NCI-H1105 treated with DMSO at 0.1 percent for 48 hours (cell line): ENCODE data around the gene IDH1.

ENCODE experiments used
- DNase-seq: peaks from one replicate; lab custom pipeline; 2025; lab: John Stamatoyannopoulos, UW

IDH1 gene

GRCh38 chr2:208210688-208211451, 44.0 kb downstream of the IDH1 start:
- DNase-seq, result no peak

DNA sequence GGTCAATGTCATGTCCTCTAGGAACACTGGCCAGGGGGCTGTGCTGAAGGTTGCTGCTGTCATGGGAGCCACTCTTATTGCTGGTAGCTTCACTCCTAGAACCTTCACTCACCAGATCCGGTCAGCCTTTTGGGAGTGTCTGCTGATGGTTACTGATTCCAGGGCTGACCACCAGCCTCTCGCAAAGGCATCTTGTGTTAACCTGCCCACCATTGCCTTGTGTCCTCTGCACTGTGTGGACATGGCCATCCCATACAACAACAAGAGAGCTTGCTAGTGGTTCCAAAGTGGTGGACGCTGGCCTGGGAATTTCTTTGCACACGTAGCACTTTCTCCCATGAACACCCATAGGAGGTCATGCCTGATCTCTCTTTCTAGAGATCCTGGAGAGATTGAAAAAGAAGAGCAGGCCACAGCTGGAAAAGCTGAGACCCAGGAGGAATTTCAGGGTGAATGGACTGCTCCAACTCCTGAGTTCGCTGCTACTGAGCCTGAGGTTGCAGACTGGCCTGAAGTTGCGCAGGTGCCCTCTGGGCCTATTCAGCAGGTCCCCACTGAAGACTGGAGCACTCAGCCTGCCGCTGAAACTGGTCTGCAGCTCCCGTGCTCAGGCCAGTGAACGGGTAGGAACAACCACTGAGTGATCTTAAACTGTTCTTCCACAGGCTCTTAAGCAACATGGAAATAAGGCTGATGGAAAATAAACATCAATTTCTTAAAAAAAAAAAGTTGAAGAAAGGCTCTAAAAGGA, 46.4 kb downstream of the IDH1 start:
- no peak for DNase-seq

- no peak for DNase-seq
Observed at GRCh38 chr2:208207769-208208168, 47.1 kb downstream of the IDH1 start.

DNA sequence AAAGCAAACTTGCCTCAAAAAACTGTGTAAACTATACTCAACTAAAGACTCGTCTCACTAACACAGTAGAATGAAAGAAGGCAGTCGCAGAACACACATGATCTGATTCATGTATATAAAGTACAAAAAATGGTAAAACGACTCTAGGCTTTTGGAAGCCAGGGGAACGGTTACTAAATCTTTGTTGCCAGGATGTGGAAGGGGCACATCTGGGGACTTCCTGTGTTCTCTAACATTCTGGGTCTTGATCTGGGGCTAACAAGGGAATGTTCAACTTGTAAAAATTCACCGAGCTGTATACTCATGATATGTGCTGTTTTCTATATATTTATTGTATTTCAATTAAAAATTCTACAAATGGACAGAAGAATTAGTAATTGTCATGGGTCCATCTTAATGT, 50.7 kb downstream of the IDH1 start:
- no peak for DNase-seq

DNA sequence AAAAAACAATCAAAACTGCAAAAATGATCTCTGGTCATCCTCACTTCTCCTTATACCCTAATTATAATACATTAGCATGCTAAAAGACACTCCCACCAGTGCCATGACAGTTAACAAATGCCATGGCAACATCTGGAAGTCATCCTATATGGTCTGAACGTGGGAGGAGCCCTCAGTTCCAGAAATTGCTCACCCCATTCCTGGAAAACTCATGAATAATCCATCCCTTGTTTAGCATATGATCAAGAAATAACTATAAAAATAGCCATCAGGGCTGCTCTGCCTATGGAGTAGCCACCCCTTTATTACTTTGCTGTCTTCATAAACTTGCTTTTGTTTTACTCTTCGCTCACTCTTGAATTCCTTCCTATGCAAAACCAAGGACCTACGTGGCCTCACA, 59.3 kb downstream of the IDH1 start:
- DNase-seq, result no peak

- DNase-seq, result no peak
Observed at GRCh38 chr2:208192611-208193236, 62.1 kb downstream of the IDH1 start.

DNA sequence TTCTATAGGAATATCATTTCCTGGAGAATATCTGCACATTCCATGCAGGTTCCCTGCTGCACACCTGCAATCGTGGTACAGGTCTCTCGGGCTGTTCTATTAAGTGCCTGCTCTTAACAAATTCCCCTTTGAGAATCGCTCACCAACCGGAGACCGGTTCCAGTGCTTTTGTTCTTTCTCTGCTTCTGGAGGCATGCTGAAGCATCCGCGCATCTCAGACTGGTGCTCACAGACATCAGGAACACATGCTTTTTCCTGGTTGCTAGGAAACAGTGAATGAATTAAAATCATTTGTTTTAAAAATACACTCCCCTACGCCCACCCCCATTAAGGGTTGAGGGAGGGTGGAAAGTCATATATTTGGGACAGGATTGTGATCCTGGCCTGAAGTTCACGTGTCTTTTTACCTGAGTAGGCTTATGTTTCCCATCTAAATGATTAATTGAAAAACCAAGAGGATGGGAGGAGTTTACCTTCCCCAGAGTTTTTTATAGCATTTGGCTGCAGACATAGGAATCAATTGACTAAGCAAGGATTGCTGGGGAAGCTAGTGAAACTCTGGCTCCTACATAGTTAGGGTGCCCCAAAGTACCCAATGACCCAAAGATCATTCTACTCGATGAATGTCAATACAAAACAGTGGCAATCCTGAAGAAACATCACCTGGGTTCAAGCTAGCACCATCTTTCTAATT, 64.9 kb downstream of the IDH1 start, which contains the start of gene C2orf80:
TSS of gene C2orf80 (minus strand) at position 221 of the 694 bp plus-strand sequence. CDS start 3,044 bp downstream, outside the sequence.
- no peak for DNase-seq

DNA sequence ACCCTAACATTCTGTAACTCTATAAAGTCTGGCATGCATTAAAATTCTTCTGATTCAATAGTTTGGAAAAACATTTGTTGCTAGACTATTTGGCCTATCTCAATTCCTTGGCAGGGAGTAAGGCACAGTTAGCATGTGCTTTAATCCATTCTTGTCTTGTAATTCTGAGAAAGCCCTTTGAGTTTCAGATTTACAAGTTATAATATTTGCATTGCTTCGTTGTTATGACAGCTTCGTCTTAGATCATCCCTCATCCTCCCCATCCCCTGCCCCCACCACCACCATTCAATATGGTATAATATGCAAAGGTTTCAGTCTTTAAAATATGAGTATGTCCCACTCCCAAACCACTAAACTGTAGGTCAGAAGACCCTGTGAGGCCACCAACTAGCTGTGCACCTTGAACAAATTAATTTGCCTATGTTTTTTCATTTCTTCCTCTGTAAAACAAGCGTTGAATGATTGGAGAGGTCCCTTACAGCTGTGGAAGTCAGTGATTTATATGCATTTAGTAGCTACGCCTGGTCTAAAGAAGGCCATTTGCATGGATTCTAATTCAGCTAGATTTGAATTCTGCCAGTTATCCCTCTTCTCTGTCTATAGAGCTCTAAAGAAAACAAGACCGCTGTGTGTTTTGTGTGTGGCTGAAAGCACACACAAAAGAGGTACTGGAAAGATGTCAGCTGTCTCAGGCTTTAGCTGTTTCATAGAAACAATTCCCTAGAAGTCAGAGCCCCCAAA, 65.6 kb downstream of the IDH1 start:
- no peak for DNase-seq

- DNase-seq, result no peak
Observed at GRCh38 chr2:208186893-208187292, 68.0 kb downstream of the IDH1 start.

DNA sequence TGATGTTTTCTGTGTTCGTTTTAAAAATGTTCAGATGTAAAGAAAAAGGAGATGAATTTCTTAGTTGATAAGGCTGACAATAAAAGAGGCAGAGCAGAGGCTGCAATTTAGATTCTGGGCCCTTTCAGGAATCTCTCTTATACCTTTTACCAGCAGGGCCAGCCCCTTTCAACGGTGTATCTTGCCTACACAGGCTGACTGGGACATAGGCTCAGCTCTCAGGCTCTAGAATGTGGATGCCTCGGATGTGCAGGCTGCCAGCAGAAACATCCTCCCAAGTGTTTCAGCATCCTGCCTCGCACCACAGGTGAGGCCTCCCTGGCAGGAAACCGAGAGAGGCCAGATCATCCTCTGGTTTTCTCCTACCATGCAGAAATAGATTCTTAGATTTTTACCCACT, 68.4 kb downstream of the IDH1 start:
- DNase-seq, result no peak
